HepG2 (cell line): ENCODE data around the gene RASA3. TPM values are rescaled to one million over a fixed set of nuclear protein-coding genes. Genes with fewer than 3 reads are reported as not detected.

Source experiments
- ATAC-seq: fragments of 200-7000 bp; cut with Tn5 transposase; 3 replicates; pipeline ENCODE4 v1.9.1; 2020; ENCODE audit warnings: mild to moderate bottlenecking, moderate library complexity
- BruUV-seq: library from RNA; stranded (reverse); fragments of 400-500 nt; replicated peaks from 2 replicates; lab custom pipeline; 2021; lab: Mats Ljungman, UMichigan
- CTCF ChIA-PET: fragments of 300-600 bp; formaldehyde crosslinking; extraction: SDS; loops from one replicate; lab custom pipeline; 2021; ENCODE audit warnings: low total read pairs, inconsistent platforms, low intra/inter-chr PET ratio; lab: Yijun Ruan, JAX
- POLR2A ChIA-PET: fragments of 350-600 bp; sonication (Branson Sonifier 250); formaldehyde crosslinking; loops from one replicate; lab custom pipeline; 2020; ENCODE audit warnings: antibody characterized with exemption, inconsistent platforms; lab: Yijun Ruan, JAX
- DNase-seq: peaks from one replicate; pipeline ENCODE4 v3.0.0-alpha.2; 2015; ENCODE audit warnings: low spot score
- FAIRE-seq: peaks from 3 replicates; lab custom pipeline; 2011; peaks lifted over from hg19 to GRCh38; lab: Jason Lieb, UNC
- H2AFZ ChIP-seq: one replicate; pipeline ENCODE4 v1.6.1; 2011; ENCODE audit warnings: low read length, inconsistent platforms
- H3K27ac ChIP-seq: fragments of 300-600 bp; 3 replicates; pipeline ENCODE4 v1.8.0; 2011; ENCODE audit warnings: mixed run types, mild to moderate bottlenecking, mixed read lengths, low read length, inconsistent platforms; ENCODE audit not compliant: insufficient read depth; ENCODE audit errors: extremely low read length
- H3K27me3 ChIP-seq, 2 experiments: fragments of 200-600 bp in 1 of 2; 2 replicates in 1 of 2; 3 replicates in 1 of 2; pipeline versions ENCODE4 v1.6.0 to v1.8.0; 2011; ENCODE audit warnings: low read length in 2 of 2, mild to moderate bottlenecking in 2 of 2, moderate library complexity in 2 of 2, inconsistent platforms in 1 of 2; ENCODE audit not compliant: insufficient read depth in 2 of 2, control insufficient read depth in 1 of 2
- H3K36me3 ChIP-seq, 2 experiments: fragments of 200-600 bp in 1 of 2; replicated peaks in 1 of 2; 2 replicates in 1 of 2; 3 replicates in 1 of 2; pipeline versions ENCODE4 v1.5.1 to v1.8.0; 2011; ENCODE audit warnings: low read length in 2 of 2, inconsistent platforms in 1 of 2; ENCODE audit not compliant: insufficient read depth in 2 of 2, control insufficient read depth in 1 of 2
- H3K4me1 ChIP-seq: 2 replicates; pipeline ENCODE4 v1.5.1; 2012; ENCODE audit warnings: low read length, inconsistent platforms; ENCODE audit not compliant: insufficient read depth
- H3K4me2 ChIP-seq: 2 replicates; pipeline ENCODE4 v1.6.0; 2011; ENCODE audit warnings: low read depth, low read length, inconsistent platforms
- H3K4me3 ChIP-seq, 3 experiments: fragments of 200-600 bp in 1 of 3; sonication (generic), shearing (Covaris generic) in 1 of 3; replicated peaks in 1 of 3; 2 replicates each; pipeline ENCODE4 v1.5.1; 2011 to 2016; ENCODE audit warnings: low read length in 3 of 3, inconsistent platforms in 2 of 3, low read depth in 2 of 3, mild to moderate bottlenecking in 2 of 3, control low read depth in 1 of 3, mixed read lengths in 1 of 3; ENCODE audit not compliant: insufficient read depth in 1 of 3
- H3K79me2 ChIP-seq: one replicate; pipeline ENCODE4 v1.6.1; 2011; ENCODE audit warnings: low read length, inconsistent platforms; ENCODE audit not compliant: insufficient read depth
- H3K9ac ChIP-seq: 2 replicates; pipeline ENCODE4 v1.6.0; 2011; ENCODE audit warnings: mild to moderate bottlenecking, low read depth, low read length, inconsistent platforms; ENCODE audit not compliant: insufficient read depth
- H3K9me3 ChIP-seq: 2 replicates; pipeline ENCODE4 v1.5.1; 2012; ENCODE audit warnings: mild to moderate bottlenecking, low read length
- H4K20me1 ChIP-seq: 2 replicates; pipeline ENCODE4 v1.6.0; 2011; ENCODE audit warnings: inconsistent platforms, mild to moderate bottlenecking, low read length, moderate library complexity; ENCODE audit not compliant: insufficient read depth
- HIVEP1 ChIP-seq: sonication (generic); formaldehyde crosslinking; IDR thresholded peaks from 2 replicates; pipeline ENCODE4 v1.4.0; 2020; ENCODE audit warnings: mild to moderate bottlenecking, missing genetic modification reagents
- JDP2 ChIP-seq: sonication (generic); formaldehyde crosslinking; IDR thresholded peaks from 2 replicates; pipeline ENCODE4 v1.8.1; 2022; ENCODE audit warnings: missing genetic modification reagents, borderline replicate concordance
- MATR3 ChIP-seq: sonication (generic); formaldehyde crosslinking; IDR thresholded peaks from 2 replicates; pipeline ENCODE4 v1.4.0; 2020; ENCODE audit warnings: missing genetic modification reagents
- MLLT10 ChIP-seq: sonication (generic); formaldehyde crosslinking; IDR thresholded peaks from 2 replicates; pipeline ENCODE4 v1.4.0; 2020; ENCODE audit warnings: missing genetic modification reagents
- MYPOP ChIP-seq: sonication (generic); formaldehyde crosslinking; IDR thresholded peaks from 2 replicates; pipeline ENCODE4 v1.8.1; 2023; ENCODE audit warnings: mild to moderate bottlenecking, moderate library complexity, missing genetic modification reagents
- RARA ChIP-seq: IDR thresholded peaks from 2 replicates; pipeline ENCODE4 v1.6.1; 2016; ENCODE audit warnings: missing genetic modification reagents, missing compliant biosample characterization
- ZBTB40 ChIP-seq, 2 experiments: fragments of 450-650 bp in 1 of 2; sonication (generic) in 1 of 2; formaldehyde crosslinking in 1 of 2; IDR thresholded peaks; 2 replicates each; pipeline versions ENCODE4 v1.6.1 to v1.8.0; 2016 to 2022; ENCODE audit warnings: antibody characterized with exemption in 1 of 2, mild to moderate bottlenecking in 1 of 2, missing genetic modification reagents in 1 of 2
- ZNF235 ChIP-seq: sonication (generic); formaldehyde crosslinking; IDR thresholded peaks from 2 replicates; pipeline ENCODE4 v1.8.1; 2023; ENCODE audit warnings: mild to moderate bottlenecking, missing genetic modification reagents, borderline replicate concordance
- ZNF292 ChIP-seq: sonication (generic); formaldehyde crosslinking; IDR thresholded peaks from 2 replicates; pipeline ENCODE4 v1.8.1; 2022; ENCODE audit warnings: mild to moderate bottlenecking, low read depth, missing genetic modification reagents, borderline replicate concordance
- ZNF362 ChIP-seq: sonication (generic); formaldehyde crosslinking; IDR thresholded peaks from 2 replicates; pipeline ENCODE4 v1.4.0; 2020; ENCODE audit warnings: missing genetic modification reagents, mild to moderate bottlenecking, borderline replicate concordance
- ZNF644 ChIP-seq: IDR thresholded peaks from 2 replicates; pipeline ENCODE4 v1.6.1; 2016; ENCODE audit warnings: low read depth
- WGBS: methylation state at CpG from one replicate; pipeline ENCODE4 v1.1.6; 2017; ENCODE audit warnings: low lambda C conversion rate; 5-methylcytosine and 5-hydroxymethylcytosine counted together
- in situ Hi-C: cut with HindIII; loops from 2 replicates; pipeline ENCODE4 v1.10.0; 2017; ENCODE audit warnings: low pct_unique_long_range_greater_than_20kb; ENCODE audit not compliant: extremely low pct_ligation_motif_present
- intact Hi-C: fragments of 100-400 bp; cut with micrococcal nuclease; formaldehyde crosslinking; loops from one replicate; pipeline ENCODE4 v1.10.0; 2022; ENCODE audit not compliant: unreplicated experiment
- polyA plus RNA-seq, 8 experiments: library from polyadenylated mRNA; depleted of rRNA in 3 of 8; stranded (reverse) in 7 of 8; unstranded in 1 of 8; fragments of >200 nt; fragmentation: Illumina TruSeq in 4 of 8; extraction: Trizol in 4 of 8; gene quantifications; 2 replicates each; pipeline versions ENCODE4 v1.2.1 to v1.2.3, GENCODE V29; 2011 to 2016; ENCODE audit warnings: low read depth in 4 of 8, missing spikeins in 1 of 8, mixed read lengths in 1 of 8; ENCODE audit not compliant: insufficient read depth in 1 of 8
- total RNA-seq, 5 experiments: library from RNA; depleted of rRNA; stranded (reverse); fragments of >200 nt; fragmentation: Illumina TruSeq; extraction: Trizol; gene quantifications; 2 replicates each; pipeline ENCODE4 v1.2.3, GENCODE V29; 2016; ENCODE audit warnings: low read depth in 1 of 5

The RASA3 gene
- total and polyA plus RNA-seq, 2 of the 13 experiments (the other 11 are each of a cell fraction or from before 2014, with no cell fraction given), result 0.05 TPM; not detected in 1

- POLR2A ChIA-PET, result no interaction called here
- H3K9me3 ChIP-seq, result no peaks in the 10 kb centered on the region
- H2AFZ ChIP-seq, result no peak overlapping the region
- no peak overlapping the region for H3K4me2 ChIP-seq
- in situ Hi-C loops (no loop called here), intact Hi-C loops (no loop called here)
- WGBS, result 17% methylated on average over 4 of the region's 4 CpGs
- no peaks in the 10 kb centered on the region for H3K79me2 ChIP-seq
- H3K4me3 ChIP-seq, result no peak overlapping the region
- H3K36me3 ChIP-seq, result no peaks in the 10 kb centered on the region
- no peak overlapping the region for H3K27ac ChIP-seq
- no TSS peak for BruUV-seq
- H4K20me1 ChIP-seq, result no peaks in the 10 kb centered on the region
- FAIRE-seq, result no peak
- CTCF ChIA-PET, result no interaction called here
- H3K27me3 ChIP-seq, result peaks cover 8 to 45% of the 10 kb centered on the region in 2 experiments; a peak in 4 of 5 replicates
- H3K9ac ChIP-seq, result no peak overlapping the region
- no peak for ATAC-seq
- H3K4me1 ChIP-seq, result no peaks in the 10 kb centered on the region
- no peak for DNase-seq
- TF ChIP-seq ZNF362 (no peak), MYPOP (no peak), ZNF292 (CRISPR knock-in tag) (no peak), ZBTB40 (IDR thresholded peaks at IDR 0.05) (no peak), ZBTB40 (CRISPR knock-in tag; IDR thresholded peaks at IDR 0.05) (no peak), HIVEP1 (CRISPR knock-in tag) (no peak), MATR3 (CRISPR knock-in tag) (no peak), MLLT10 (CRISPR knock-in tag) (no peak), ZNF644 (CRISPR knock-in tag) (no peak), JDP2 (CRISPR knock-in tag) (no peak), RARA (CRISPR knock-in tag) (no peak), ZNF235 (CRISPR knock-in tag) (no peak)
Observed at GRCh38 chr13:114013336-114013735, 119.1 kb downstream of the RASA3 start.
